Neuronal stem cell (in vitro differentiated cells): Measurements from ENCODE around the gene EBP.
"Not testable (repeated sequence)": the region's sequence is repeated elsewhere in the genome, so short reads cannot be mapped to it uniquely, and the experiment has no call there.

ENCODE experiments used
- DNase-seq: peaks from one replicate; pipeline ENCODE4 v3.0.0-alpha.2; 2013; ENCODE audit warnings: low spot score
- H2AFZ ChIP-seq: one replicate; pipeline ENCODE4 v1.6.1; 2013; ENCODE audit warnings: mild to moderate bottlenecking, low read length, inconsistent platforms
- H2AK5ac ChIP-seq: 2 replicates; pipeline ENCODE4 v1.6.1; 2013; ENCODE audit warnings: low read depth, mild to moderate bottlenecking, inconsistent platforms, low read length, moderate library complexity, mixed read lengths
- H2BK120ac ChIP-seq: 2 replicates; pipeline ENCODE4 v1.6.1; 2013; ENCODE audit warnings: low read depth, mild to moderate bottlenecking, inconsistent platforms, low read length, moderate library complexity, mixed read lengths
- H2BK12ac ChIP-seq: one replicate; pipeline ENCODE4 v1.6.1; 2013; ENCODE audit warnings: low read length, inconsistent platforms
- H2BK15ac ChIP-seq: 2 replicates; pipeline ENCODE4 v1.6.1; 2013; ENCODE audit warnings: mild to moderate bottlenecking, low read length, inconsistent platforms, mixed read lengths
- H2BK5ac ChIP-seq: one replicate; pipeline ENCODE4 v1.6.1; 2013; ENCODE audit warnings: inconsistent platforms, mild to moderate bottlenecking, low read length, moderate library complexity
- H3K14ac ChIP-seq: one replicate; pipeline ENCODE4 v1.6.1; 2013; ENCODE audit warnings: low read length, inconsistent platforms
- H3K18ac ChIP-seq: 2 replicates; pipeline ENCODE4 v1.6.1; 2013; ENCODE audit warnings: low read length, inconsistent platforms
- H3K23ac ChIP-seq: 2 replicates; pipeline ENCODE4 v1.6.1; 2013; ENCODE audit warnings: low read depth, mild to moderate bottlenecking, mixed read lengths, low read length, inconsistent platforms; ENCODE audit not compliant: poor library complexity
- H3K27ac ChIP-seq: replicated peaks from 3 replicates; pipeline ENCODE4 v1.5.1; 2013; ENCODE audit warnings: low read length, inconsistent platforms
- H3K27me3 ChIP-seq, 3 experiments: 2 replicates each; pipeline ENCODE4 v1.6.1; 2013; ENCODE audit warnings: low read length in 3 of 3, mild to moderate bottlenecking in 2 of 3, inconsistent platforms in 1 of 3, low read depth in 1 of 3, mixed read lengths in 1 of 3, moderate library complexity in 1 of 3; ENCODE audit not compliant: control insufficient read depth in 3 of 3, insufficient read depth in 3 of 3
- H3K36me3 ChIP-seq, 2 donors: replicated peaks in 1 of 2; 2 replicates each; pipeline ENCODE4 v1.6.1; 2013; ENCODE audit warnings: low read length in 2 of 2; ENCODE audit not compliant: control insufficient read depth in 2 of 2, insufficient read depth in 2 of 2
- H3K4ac ChIP-seq: 2 replicates; pipeline ENCODE4 v1.6.1; 2013; ENCODE audit warnings: inconsistent platforms, mild to moderate bottlenecking, low read length, moderate library complexity
- H3K4me1 ChIP-seq, 2 donors: 1 replicate in 1 of 2; 2 replicates in 1 of 2; pipeline ENCODE4 v1.6.1; 2013; ENCODE audit warnings: low read length in 2 of 2, low read depth in 1 of 2; ENCODE audit not compliant: control insufficient read depth in 2 of 2, insufficient read depth in 1 of 2
- H3K4me2 ChIP-seq: one replicate; pipeline ENCODE4 v1.6.1; 2013; ENCODE audit warnings: mild to moderate bottlenecking, low read length, inconsistent platforms; ENCODE audit not compliant: insufficient read depth, poor library complexity, severe bottlenecking
- H3K4me3 ChIP-seq, 2 donors: 2 replicates each; pipeline ENCODE4 v1.5.1; 2013; ENCODE audit warnings: low read length in 2 of 2, mild to moderate bottlenecking in 2 of 2, inconsistent platforms in 1 of 2, moderate library complexity in 1 of 2
- H3K79me1 ChIP-seq: one replicate; pipeline ENCODE4 v1.6.1; 2013; ENCODE audit warnings: low read depth, mild to moderate bottlenecking, inconsistent platforms, low read length, moderate library complexity
- H3K9ac ChIP-seq: one replicate; pipeline ENCODE4 v1.6.1; 2013; ENCODE audit warnings: mild to moderate bottlenecking, low read depth, low read length, inconsistent platforms; ENCODE audit not compliant: poor library complexity
- H3K9me3 ChIP-seq, 2 donors: replicated peaks in 1 of 2; 2 replicates each; pipeline versions ENCODE3 to v1.6.1; 2013; ENCODE audit warnings: low read length in 2 of 2, mild to moderate bottlenecking in 2 of 2, inconsistent platforms in 1 of 2, low read depth in 1 of 2, mixed read lengths in 1 of 2, moderate library complexity in 1 of 2; ENCODE audit not compliant: control insufficient read depth in 2 of 2, insufficient read depth in 1 of 2
- H4K8ac ChIP-seq: one replicate; pipeline ENCODE4 v1.6.1; 2013; ENCODE audit warnings: low read depth, mild to moderate bottlenecking, inconsistent platforms, low read length, moderate library complexity
- H4K91ac ChIP-seq: one replicate; pipeline ENCODE4 v1.6.1; 2013; ENCODE audit warnings: low read length, low read depth, mild to moderate bottlenecking, inconsistent platforms; ENCODE audit not compliant: poor library complexity
- WGBS, 2 donors: extraction: QIAGEN DNeasy Blood & Tissue Kit; methylation state at CpG; one replicate each; pipeline ENCODE4 v1.1.7; 2013; ENCODE audit warnings: missing lambda C conversion rate in 2 of 2, mixed read lengths in 1 of 2; ENCODE audit not compliant: insufficient read length in 2 of 2, insufficient replicate concordance in 1 of 2; ENCODE audit errors: extremely low coverage in 2 of 2; 5-methylcytosine and 5-hydroxymethylcytosine counted together

EBP gene

GRCh38 chrX:48515842-48516241 lies 5.8 kb upstream of the EBP start:
- Histone ChIP-seq H2AK5ac (no peak overlapping the region), H2BK5ac (no peak overlapping the region), H3K79me1 (no peaks in the 10 kb centered on the region), H2BK15ac (no peak overlapping the region), H3K4me1 (no peaks in the 10 kb centered on the region), H3K36me3 (peaks cover 1 to 3% of the 10 kb centered on the region in 2 donors), H3K4ac (no peak overlapping the region), H3K4me3 (no peak overlapping the region), H3K18ac (no peak overlapping the region), H2BK120ac (no peak overlapping the region), H3K23ac (no peak overlapping the region), H3K9me3 (no peaks in the 10 kb centered on the region), H4K91ac (no peak overlapping the region), H2AFZ (no peak overlapping the region), H3K14ac (no peak overlapping the region), H3K27me3 (no peaks in the 10 kb centered on the region), H3K4me2 (no peak overlapping the region), H3K9ac (no peak overlapping the region), H2BK12ac (no peak overlapping the region), H4K8ac (no peak overlapping the region), H3K27ac (no peak overlapping the region)
- DNase-seq = no peak
- no CpG with 5 or more reads among the region's 10 CpGs for WGBS, 2 donors

- Histone ChIP-seq H3K36me3 (peaks cover 1 to 3% of the 10 kb centered on the region in 2 donors), H4K91ac (no peak overlapping the region), H2BK5ac (no peak overlapping the region), H3K14ac (no peak overlapping the region), H2BK12ac (no peak overlapping the region), H3K27me3 (no peaks in the 10 kb centered on the region), H3K23ac (no peak overlapping the region), H2AFZ (no peak overlapping the region), H3K4ac (no peak overlapping the region), H2AK5ac (no peak overlapping the region), H3K4me3 (no peak overlapping the region), H3K4me2 (no peak overlapping the region), H3K27ac (no peak overlapping the region), H3K18ac (no peak overlapping the region), H3K9ac (no peak overlapping the region), H4K8ac (no peak overlapping the region), H2BK120ac (no peak overlapping the region), H3K4me1 (no peaks in the 10 kb centered on the region), H2BK15ac (no peak overlapping the region), H3K9me3 (no peaks in the 10 kb centered on the region), H3K79me1 (no peaks in the 10 kb centered on the region)
- DNase-seq = no peak
- WGBS, 2 donors = no CpG with 5 or more reads among the region's 10 CpGs
These were observed 5.3 kb upstream of the EBP start for GRCh38 chrX:48516285-48516684.

- H3K14ac ChIP-seq = no peak overlapping the region
- no CpG with 5 or more reads among the region's 5 CpGs for WGBS, 2 donors
- H2BK5ac ChIP-seq = no peak overlapping the region
- H3K9me3 ChIP-seq = no peaks in the 10 kb centered on the region
- H2BK120ac ChIP-seq = no peak overlapping the region
- no peak overlapping the region for H4K8ac ChIP-seq
- H3K27me3 ChIP-seq = no peaks in the 10 kb centered on the region
- no peak overlapping the region for H3K4ac ChIP-seq
- H3K4me2 ChIP-seq = no peak overlapping the region
- H2BK12ac ChIP-seq = no peak overlapping the region
- H3K9ac ChIP-seq = no peak overlapping the region
- no peak overlapping the region for H3K4me3 ChIP-seq
- H3K18ac ChIP-seq = no peak overlapping the region
- no peaks in the 10 kb centered on the region for H3K79me1 ChIP-seq
- DNase-seq = no peak
- H4K91ac ChIP-seq = no peak overlapping the region
- no peak overlapping the region for H3K23ac ChIP-seq
- H2AFZ ChIP-seq = no peak overlapping the region
- H2AK5ac ChIP-seq = no peak overlapping the region
- H3K4me1 ChIP-seq = no peaks in the 10 kb centered on the region
- peaks cover 1 to 3% of the 10 kb centered on the region in 2 donors for H3K36me3 ChIP-seq
- no peak overlapping the region for H3K27ac ChIP-seq
- H2BK15ac ChIP-seq = no peak overlapping the region
These were observed 4.6 kb upstream of the EBP start for GRCh38 chrX:48516987-48517386.

- H3K4me2 ChIP-seq, H3K4me1 ChIP-seq, H3K4ac ChIP-seq, H3K14ac ChIP-seq, H2BK12ac ChIP-seq, H3K23ac ChIP-seq, H2BK5ac ChIP-seq, H2BK15ac ChIP-seq, H3K18ac ChIP-seq, H2AFZ ChIP-seq, H3K9me3 ChIP-seq, H2BK120ac ChIP-seq, H3K27ac ChIP-seq, H3K79me1 ChIP-seq, DNase-seq, H3K9ac ChIP-seq, H4K91ac ChIP-seq, H3K36me3 ChIP-seq, H4K8ac ChIP-seq, H3K4me3 ChIP-seq, H3K27me3 ChIP-seq, H2AK5ac ChIP-seq: not testable (repeated sequence)
- no CpG with 5 or more reads among the region's 4 CpGs for WGBS, 2 donors
These were observed 2.1 kb upstream of the EBP start for GRCh38 chrX:48519481-48519880.
